Mucosa of descending colon (tissue), 3 donors: ENCODE results near the gene CKAP2L. TPM values are rescaled to one million over a fixed set of nuclear protein-coding genes. Genes with fewer than 3 reads are reported as not detected.

ENCODE experiments used
- ATAC-seq: fragments of 200-7000 bp; cut with Tn5 transposase; one replicate; pipeline ENCODE4 v1.9.1; 2020; ENCODE audit warnings: mild to moderate bottlenecking, moderate library complexity
- DNase-seq, 3 donors: peaks; one replicate each; pipeline ENCODE4 v3.0.0-alpha.2; 2020
- H3K36me3 ChIP-seq: fragments of 200-600 bp; one replicate; pipeline ENCODE4 v1.8.0; 2021; ENCODE audit warnings: low read depth, mild to moderate bottlenecking
- H3K4me1 ChIP-seq: fragments of 200-600 bp; one replicate; pipeline ENCODE4 v1.8.0; 2021; ENCODE audit warnings: low read depth, mild to moderate bottlenecking
- H3K4me3 ChIP-seq: fragments of 200-600 bp; one replicate; pipeline ENCODE4 v1.8.0; 2021; ENCODE audit warnings: mild to moderate bottlenecking
- H3K9me3 ChIP-seq: fragments of 200-600 bp; one replicate; pipeline ENCODE4 v1.8.0; 2021; ENCODE audit warnings: mild to moderate bottlenecking
- CTCF ChIP-seq: fragments of 200-600 bp; IDR thresholded peaks from one replicate; pipeline ENCODE4 v1.8.0; 2022; ENCODE audit warnings: antibody characterized with exemption, mild to moderate bottlenecking
- intact Hi-C, 2 donors: fragments of 100-400 bp; cut with DNase I in 1 of 2; cut with micrococcal nuclease in 1 of 2; formaldehyde crosslinking; loops; one replicate each; pipeline versions ENCODE4 v1.11.0 to v1.11.1; 2022; cut with DNase I, micrococcal nuclease
- total RNA-seq, 3 donors: library from RNA; stranded (reverse); fragmentation: NEBNext Ultra II Directional in 2 of 3; extraction: Animal tissue kit (Norgen Biotek cat#: 25700) in 2 of 3; gene quantifications; one replicate each; pipeline versions ENCODE4 v1.2.1 to v1.2.4, GENCODE V29; 2021 to 2023
- donor health status: DM: no; HTN: no; CAD: no; lungs with moderate emphysema.
- donor health status: DM: no; HTN: no; CAD: no.
- donor health status: DM: no; HTN: yes; CAD: no.

Gene CKAP2L
- total RNA-seq, 3 donors from 2014 or later, result 1.2 to 9.5 (median 2.8) TPM

- TF ChIP-seq CTCF, result no peak
- Histone ChIP-seq H3K4me1 (peaks cover 2% of the 10 kb centered on the region), H3K9me3 (no peaks in the 10 kb centered on the region), H3K36me3 (no peaks in the 10 kb centered on the region), H3K4me3 (no peak overlapping the region)
- ATAC-seq (peak; percentile 69), DNase-seq (peak in 1 of 3 donors; percentile 21)
- intact Hi-C loops, result no loop called here
These were observed 76.1 kb downstream of the CKAP2L start for GRCh38 chr2:112688086-112688880.

GRCh38 chr2:112687522-112687921, 76.9 kb downstream of the CKAP2L start:
- Histone ChIP-seq H3K4me1 (peaks cover 2% of the 10 kb centered on the region), H3K4me3 (no peak overlapping the region), H3K36me3 (no peaks in the 10 kb centered on the region), H3K9me3 (no peaks in the 10 kb centered on the region)
- intact Hi-C loops, result no loop called here
- DNase-seq (no peak), ATAC-seq (no peak)
- TF ChIP-seq CTCF, result no peak

Other genes starting within 250 kb of the CKAP2L start
- gene POLR1B, start 222.1 kb downstream of the CKAP2L start, total RNA-seq, result 10 to 100 TPM; 10.1 to 18.3 (median 18.1) TPM
- gene CHCHD5, start 180.0 kb downstream of the CKAP2L start, total RNA-seq, result 10 to 100 TPM; 20.9 to 28.8 (median 26.1) TPM
- gene SLC20A1, start 118.7 kb downstream of the CKAP2L start, total RNA-seq, result 100 to 1,000 TPM in 1 of 3 donors, 10 to 100 TPM in 2; 64.3 to 128 (median 80.6) TPM
- gene NT5DC4, start 43.6 kb downstream of the CKAP2L start, total RNA-seq, result not detected
- gene IL1A, start 19.9 kb upstream of the CKAP2L start, total RNA-seq, result not detected
- 1 to 10 TPM; 2.1 to 6.4 (median 4.2) TPM for gene IL1B, start 72.2 kb upstream of the CKAP2L start, total RNA-seq
- gene IL37, start 146.6 kb upstream of the CKAP2L start, total RNA-seq, result under 1 TPM in 2 of 3 donors, not detected in 1; 0.67 to 0.82 TPM
- gene IL36G, start 213.4 kb upstream of the CKAP2L start, total RNA-seq, result not detected
- gene IL36A, start 240.8 kb upstream of the CKAP2L start, total RNA-seq, result not detected